Mesenchymal stem cell (in vitro differentiated cells and primary cell): ENCODE measurements around the gene SLC25A19.
"Not testable (repeated sequence)": the region's sequence is repeated elsewhere in the genome, so short reads cannot be mapped to it uniquely, and the experiment has no call there.

Experiments used
- DNase-seq: peaks from one replicate; pipeline ENCODE4 v3.0.0-alpha.2; 2013
- H2AFZ ChIP-seq: one replicate; pipeline ENCODE4 v1.6.1; 2013; ENCODE audit warnings: low read depth, mild to moderate bottlenecking, control low read depth, inconsistent platforms, low read length, moderate library complexity
- H2AK5ac ChIP-seq: 2 replicates; pipeline ENCODE4 v1.6.1; 2013; ENCODE audit warnings: low read length, moderate library complexity, mild to moderate bottlenecking, inconsistent platforms; ENCODE audit not compliant: severe bottlenecking
- H2BK120ac ChIP-seq: one replicate; pipeline ENCODE4 v1.6.1; 2013; ENCODE audit warnings: low read depth, mild to moderate bottlenecking, inconsistent platforms, low read length, moderate library complexity
- H2BK12ac ChIP-seq, 2 experiments: one replicate each; pipeline ENCODE4 v1.6.1; 2013; ENCODE audit warnings: inconsistent platforms in 2 of 2, low read length in 2 of 2, mild to moderate bottlenecking in 2 of 2, moderate library complexity in 2 of 2, control low read depth in 1 of 2
- H2BK15ac ChIP-seq: one replicate; pipeline ENCODE4 v1.6.1; 2013; ENCODE audit warnings: mild to moderate bottlenecking, low read depth, inconsistent platforms; ENCODE audit not compliant: poor library complexity, severe bottlenecking
- H2BK5ac ChIP-seq: 2 replicates; pipeline ENCODE4 v1.6.1; 2013; ENCODE audit warnings: low read depth, mild to moderate bottlenecking, low read length, control low read depth, inconsistent platforms; ENCODE audit not compliant: poor library complexity, severe bottlenecking
- H3K14ac ChIP-seq, 2 experiments: one replicate each; pipeline ENCODE4 v1.6.1; 2013; ENCODE audit warnings: inconsistent platforms in 2 of 2, low read length in 2 of 2, control low read depth in 1 of 2, mild to moderate bottlenecking in 1 of 2, moderate library complexity in 1 of 2
- H3K18ac ChIP-seq, 2 experiments: one replicate each; pipeline ENCODE4 v1.6.1; 2013; ENCODE audit warnings: inconsistent platforms in 2 of 2, low read length in 2 of 2, control low read depth in 1 of 2, low read depth in 1 of 2, mild to moderate bottlenecking in 1 of 2
- H3K23ac ChIP-seq, 2 experiments: one replicate each; pipeline ENCODE4 v1.6.1; 2013; ENCODE audit warnings: inconsistent platforms in 2 of 2, low read length in 2 of 2, mild to moderate bottlenecking in 2 of 2, moderate library complexity in 2 of 2, control low read depth in 1 of 2
- H3K27ac ChIP-seq: 2 replicates; pipeline ENCODE4 v1.5.1; 2013; ENCODE audit warnings: mild to moderate bottlenecking, moderate library complexity, low read length, control low read depth, inconsistent platforms; ENCODE audit not compliant: poor library complexity, severe bottlenecking
- H3K27me3 ChIP-seq, 2 experiments: 2 replicates each; pipeline versions ENCODE4 v1.6.1 to v1.7.0; 2013; ENCODE audit warnings: low read length in 2 of 2, mild to moderate bottlenecking in 2 of 2, moderate library complexity in 2 of 2, control low read depth in 1 of 2, inconsistent platforms in 1 of 2; ENCODE audit not compliant: control insufficient read depth in 1 of 2, insufficient read depth in 1 of 2
- H3K36me3 ChIP-seq, 2 experiments: 2 replicates each; pipeline versions ENCODE4 v1.6.1 to v1.7.0; 2013; ENCODE audit warnings: low read length in 2 of 2, control low read depth in 1 of 2, inconsistent platforms in 1 of 2, low read depth in 1 of 2, mild to moderate bottlenecking in 1 of 2; ENCODE audit not compliant: insufficient read depth in 2 of 2, control insufficient read depth in 1 of 2
- H3K4ac ChIP-seq, 2 experiments: one replicate each; pipeline ENCODE4 v1.6.1; 2013; ENCODE audit warnings: inconsistent platforms in 2 of 2, low read length in 2 of 2, mild to moderate bottlenecking in 2 of 2, moderate library complexity in 2 of 2, control low read depth in 1 of 2, low read depth in 1 of 2
- H3K4me1 ChIP-seq: 2 replicates; pipeline ENCODE4 v1.6.1; 2013; ENCODE audit warnings: low read depth, low read length, control low read depth; ENCODE audit not compliant: control insufficient read depth, insufficient read depth
- H3K4me2 ChIP-seq: 2 replicates; pipeline ENCODE4 v1.6.1; 2013; ENCODE audit warnings: low read length, mild to moderate bottlenecking, inconsistent platforms; ENCODE audit not compliant: poor library complexity, severe bottlenecking
- H3K4me3 ChIP-seq, 2 experiments: 2 replicates each; pipeline versions ENCODE4 v1.5.1 to v1.7.0; 2013; ENCODE audit warnings: low read length in 2 of 2, mild to moderate bottlenecking in 2 of 2, control low read depth in 1 of 2, low read depth in 1 of 2; ENCODE audit not compliant: insufficient read depth in 1 of 2
- H3K79me1 ChIP-seq: replicated peaks from 2 replicates; pipeline ENCODE4 v1.6.1; 2013; ENCODE audit warnings: mild to moderate bottlenecking, control low read depth, low read length, inconsistent platforms; ENCODE audit not compliant: poor library complexity, severe bottlenecking
- H3K9ac ChIP-seq: 2 replicates; pipeline ENCODE4 v1.7.0; 2013; ENCODE audit warnings: mild to moderate bottlenecking, low read length, moderate library complexity
- H3K9me3 ChIP-seq: 2 replicates; pipeline ENCODE4 v1.7.0; 2013; ENCODE audit warnings: mild to moderate bottlenecking, low read length; ENCODE audit not compliant: control insufficient read depth
- H4K8ac ChIP-seq: one replicate; pipeline ENCODE4 v1.6.1; 2013; ENCODE audit warnings: inconsistent platforms, mild to moderate bottlenecking, low read length, moderate library complexity
- H4K91ac ChIP-seq: one replicate; pipeline ENCODE4 v1.6.1; 2013; ENCODE audit warnings: mild to moderate bottlenecking, low read length, inconsistent platforms
- WGBS: methylation state at CpG from one replicate; pipeline ENCODE4 v1.1.7; 2013; ENCODE audit warnings: mixed read lengths; 5-methylcytosine and 5-hydroxymethylcytosine counted together

SLC25A19 gene

GRCh38 chr17:75287221-75287620, 2.0 kb downstream of the SLC25A19 start:
- Histone ChIP-seq H2AK5ac (no peak overlapping the region), H2BK15ac (no peak overlapping the region), H3K79me1 (peaks cover 3% of the 10 kb centered on the region), H3K4me2 (no peak overlapping the region), H3K18ac (no peak overlapping the region), H3K27ac (no peak overlapping the region), H4K91ac (no peak overlapping the region), H3K9ac (no peak overlapping the region), H3K4me3 (no peak overlapping the region), H3K9me3 (no peaks in the 10 kb centered on the region), H2BK5ac (no peak overlapping the region), H3K36me3 (peaks cover 10 to 12% of the 10 kb centered on the region in 2 experiments), H2BK12ac (no peak overlapping the region), H4K8ac (no peak overlapping the region), H2AFZ (no peak overlapping the region), H3K27me3 (no peaks in the 10 kb centered on the region), H2BK120ac (no peak overlapping the region), H3K4ac (no peak overlapping the region), H3K14ac (no peak overlapping the region), H3K4me1 (peaks cover 3% of the 10 kb centered on the region), H3K23ac (no peak overlapping the region)
- 94% methylated on average over 9 of the region's 9 CpGs for WGBS
- DNase-seq, result no peak

DNA sequence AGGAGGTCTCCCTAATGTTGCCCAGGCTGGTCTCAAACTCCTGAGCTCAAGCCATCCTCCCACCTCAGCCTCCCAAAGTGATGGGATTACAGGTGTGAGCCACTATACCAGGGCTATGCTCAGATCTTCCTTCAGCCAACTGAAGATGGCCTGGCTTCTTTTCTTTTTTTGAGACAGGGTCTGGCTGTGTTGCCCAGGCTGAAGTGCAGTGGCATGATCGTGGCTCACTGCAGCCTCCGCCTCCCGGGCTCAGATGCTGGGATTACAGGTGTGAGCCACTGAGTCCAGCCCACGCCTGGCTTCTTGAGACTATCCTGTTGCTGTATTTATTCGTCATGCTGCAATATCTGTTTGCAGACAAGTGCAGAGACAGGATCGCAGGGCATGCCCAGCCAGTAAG, 4.1 kb downstream of the SLC25A19 start:
- no peak overlapping the region for H4K91ac ChIP-seq
- no peak overlapping the region for H2AFZ ChIP-seq
- no peak overlapping the region for H3K9ac ChIP-seq
- no peak for DNase-seq
- no peak overlapping the region for H3K4me3 ChIP-seq
- H3K36me3 ChIP-seq, result peaks cover 16% of the 10 kb centered on the region in 2 experiments
- H3K4me2 ChIP-seq, result no peak overlapping the region
- no peak overlapping the region for H3K27ac ChIP-seq
- no peak overlapping the region for H2BK5ac ChIP-seq
- no peak overlapping the region for H2AK5ac ChIP-seq
- no peak overlapping the region for H4K8ac ChIP-seq
- H3K4ac ChIP-seq, result no peak overlapping the region
- H3K18ac ChIP-seq, result no peak overlapping the region
- peaks cover 3% of the 10 kb centered on the region for H3K4me1 ChIP-seq
- 75% methylated on average over 6 of the region's 6 CpGs for WGBS
- H2BK120ac ChIP-seq, result no peak overlapping the region
- no peak overlapping the region for H2BK12ac ChIP-seq
- peaks cover 3% of the 10 kb centered on the region for H3K79me1 ChIP-seq
- H3K14ac ChIP-seq, result no peak overlapping the region
- H2BK15ac ChIP-seq, result no peak overlapping the region
- H3K23ac ChIP-seq, result no peak overlapping the region
- H3K27me3 ChIP-seq, result no peaks in the 10 kb centered on the region
- no peaks in the 10 kb centered on the region for H3K9me3 ChIP-seq

- H3K4me3 ChIP-seq, H3K18ac ChIP-seq, DNase-seq, H3K4me2 ChIP-seq, H2BK5ac ChIP-seq, H2AFZ ChIP-seq, H2BK12ac ChIP-seq, H4K91ac ChIP-seq, H2BK15ac ChIP-seq, H3K4ac ChIP-seq, H3K9me3 ChIP-seq, H2BK120ac ChIP-seq, H3K27me3 ChIP-seq, H2AK5ac ChIP-seq, H3K9ac ChIP-seq, H3K4me1 ChIP-seq, H3K23ac ChIP-seq, H3K27ac ChIP-seq, H3K14ac ChIP-seq, H3K79me1 ChIP-seq, H4K8ac ChIP-seq: not testable (repeated sequence)
- H3K36me3 ChIP-seq, result peaks cover 8 to 11% of the 10 kb centered on the region in 2 experiments
- 99% methylated on average over 4 of the region's 4 CpGs for WGBS
Observed at GRCh38 chr17:75280189-75280588, 9.0 kb downstream of the SLC25A19 start.

DNA sequence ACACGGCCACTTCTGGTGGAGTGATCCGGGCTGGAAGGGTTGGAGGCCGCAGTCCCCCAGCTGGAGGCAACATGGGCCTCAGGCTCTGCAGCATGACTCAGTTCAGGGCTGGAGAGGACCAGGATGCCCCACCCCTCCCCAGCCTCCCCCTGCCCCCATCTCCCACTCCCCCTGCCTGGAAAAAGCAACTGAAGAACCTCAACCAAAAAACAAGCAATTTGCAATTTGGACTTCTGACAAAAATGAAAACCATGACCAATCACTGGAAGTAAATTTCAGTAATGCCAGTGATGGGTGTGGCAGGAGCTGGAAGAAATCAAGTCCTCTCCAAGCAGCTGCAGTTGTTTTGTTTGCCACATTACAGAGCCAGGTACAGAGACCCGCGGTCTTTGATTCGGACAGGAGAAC, 11.6 kb downstream of the SLC25A19 start:
- WGBS, result 84% methylated on average over 6 of the region's 6 CpGs
- Histone ChIP-seq H2BK15ac (no peak overlapping the region), H2BK5ac (no peak overlapping the region), H3K4ac (no peak overlapping the region), H2AFZ (no peak overlapping the region), H3K36me3 (peaks cover 6 to 14% of the 10 kb centered on the region in 2 experiments), H4K91ac (no peak overlapping the region), H3K4me1 (peaks cover 2% of the 10 kb centered on the region), H3K27ac (no peak overlapping the region), H3K23ac (no peak overlapping the region), H2BK120ac (no peak overlapping the region), H2BK12ac (no peak overlapping the region), H3K4me2 (no peak overlapping the region), H3K18ac (no peak overlapping the region), H3K27me3 (no peaks in the 10 kb centered on the region), H3K9ac (no peak overlapping the region), H3K4me3 (no peak overlapping the region), H2AK5ac (no peak overlapping the region), H3K79me1 (no peaks in the 10 kb centered on the region), H3K9me3 (no peaks in the 10 kb centered on the region), H4K8ac (no peak overlapping the region), H3K14ac (no peak overlapping the region)
- no peak for DNase-seq
